ENCODE measurements around the gene RAB1B. TPM values are rescaled to one million over a fixed set of nuclear protein-coding genes. Genes with fewer than 3 reads are reported as not detected.
"Not testable (repeated sequence)": the region's sequence is repeated elsewhere in the genome, so short reads cannot be mapped to it uniquely, and the experiment has no call there.

RAB1B gene
- total and polyA plus RNA-seq, 2 experiments from 2014 or later = 86.7 to 146 TPM

DNA sequence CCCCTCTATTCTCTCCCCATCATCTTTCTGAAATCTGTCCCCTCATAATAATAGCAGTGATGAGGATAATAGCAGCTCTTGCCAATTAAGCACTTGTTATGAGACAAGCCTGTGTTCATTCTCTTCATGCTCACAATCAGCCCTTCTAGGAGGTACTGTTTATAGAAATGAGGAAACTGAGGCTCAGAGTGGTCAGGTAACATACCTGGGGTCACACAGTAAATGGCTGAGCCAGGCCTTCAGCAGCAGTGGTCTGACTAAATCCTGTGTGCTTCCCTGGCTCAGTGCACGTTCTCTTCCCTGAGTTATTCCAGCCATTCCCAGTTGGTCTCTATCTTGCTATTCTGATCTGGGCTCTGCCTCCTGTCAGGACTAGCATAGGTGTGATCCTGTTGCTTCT lies 5.8 kb downstream of the RAB1B start:
- peaks cover 38% of the 10 kb centered on the region for H3K79me2 ChIP-seq (ENCODE audit: insufficient read depth)
- H3K9me2 ChIP-seq (ENCODE audit: insufficient read depth) = no peaks in the 10 kb centered on the region
- no peak for DNase-seq
- H3K36me3 ChIP-seq (ENCODE audit: low read depth) = peaks cover 10% of the 10 kb centered on the region; the same call in 1 of the 2 replicates
- no peaks in the 10 kb centered on the region for H3K27me3 ChIP-seq (replicated peaks; ENCODE audit: insufficient read depth)
- no peak for TF ChIP-seq EZH2 (IDR thresholded peaks at IDR 0.05; ENCODE audit: insufficient read depth, poor library complexity, severe bottlenecking)
- no peak for TF ChIP-seq EZH2phosphoT487 (IDR thresholded peaks at IDR 0.05; ENCODE audit: insufficient read depth, low read depth)
- no peaks in the 10 kb centered on the region for H3K9me3 ChIP-seq (ENCODE audit: low read depth)
- H4K20me1 ChIP-seq (ENCODE audit: insufficient read depth) = 0 out of 2 replicates have a peak, but pooled peaks cover 7% of the 10 kb centered on the region
- H3K27ac ChIP-seq = no peak overlapping the region
- H2AFZ ChIP-seq = no peak overlapping the region
- no peak overlapping the region for H3K4me2 ChIP-seq (ENCODE audit: unreplicated experiment)
- WGBS, 2 experiments (ENCODE audit: low coverage in 1 of 2, low lambda C conversion rate in 2 of 2, missing lambda C conversion rate in 2 of 2) = 42 to 43% methylated on average over 1 of the region's 1 CpG
- no peak overlapping the region for H3K9ac ChIP-seq
- no peak overlapping the region for H3K4me3 ChIP-seq
- in situ Hi-C loops (cut with MboI) = no loop called here
- 0 out of 2 replicates have a peak, but pooled peaks cover 7% of the 10 kb centered on the region for H3K4me1 ChIP-seq (ENCODE audit: insufficient read depth)
- H3F3A ChIP-seq (ENCODE audit: insufficient read depth) = no peaks in the 10 kb centered on the region

DNA sequence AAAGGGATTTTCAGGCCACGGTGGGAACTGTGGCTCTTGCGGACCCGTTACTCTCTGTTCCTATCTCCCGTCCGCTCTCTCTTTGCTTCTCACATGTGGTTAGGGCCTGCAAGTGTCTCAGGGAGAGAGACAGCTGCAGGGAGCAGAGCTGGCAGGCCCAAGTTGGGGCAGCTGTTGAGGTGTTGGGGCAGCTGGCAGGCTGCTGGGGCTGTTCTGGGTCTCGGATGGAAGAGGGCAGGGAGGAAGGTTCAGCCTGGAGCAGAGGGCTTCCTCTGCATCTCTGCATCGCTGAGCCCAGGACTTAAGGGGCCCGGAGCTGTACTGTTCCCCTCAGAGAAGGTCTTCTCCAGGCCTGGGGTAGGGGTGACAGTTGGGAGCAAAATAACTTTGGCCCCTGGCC lies 7.0 kb downstream of the RAB1B start:
- Histone ChIP-seq H3K27ac (no peak overlapping the region), H3K36me3 (ENCODE audit: low read depth) (peaks cover 10% of the 10 kb centered on the region; the same call in 1 of the 2 replicates), H3K27me3 (replicated peaks; ENCODE audit: insufficient read depth) (no peaks in the 10 kb centered on the region), H3K4me1 (ENCODE audit: insufficient read depth) (no peaks in the 10 kb centered on the region), H3K4me2 (ENCODE audit: unreplicated experiment) (no peak overlapping the region), H3K9me3 (ENCODE audit: low read depth) (no peaks in the 10 kb centered on the region), H3K79me2 (ENCODE audit: insufficient read depth) (peaks cover 26% of the 10 kb centered on the region), H2AFZ (no peak overlapping the region), H3K9me2 (ENCODE audit: insufficient read depth) (no peaks in the 10 kb centered on the region), H3K9ac (no peak overlapping the region), H4K20me1 (ENCODE audit: insufficient read depth) (0 out of 2 replicates have a peak, but pooled peaks cover 6% of the 10 kb centered on the region), H3F3A (ENCODE audit: insufficient read depth) (no peaks in the 10 kb centered on the region), H3K4me3 (no peak overlapping the region)
- in situ Hi-C loops (cut with MboI) = no loop called here
- no peak for TF ChIP-seq EZH2phosphoT487 (IDR thresholded peaks at IDR 0.05; ENCODE audit: insufficient read depth, low read depth)
- no peak for TF ChIP-seq EZH2 (IDR thresholded peaks at IDR 0.05; ENCODE audit: insufficient read depth, poor library complexity, severe bottlenecking)
- 98 to 99% methylated on average over 8 of the region's 8 CpGs for WGBS, 2 experiments (ENCODE audit: low coverage in 1 of 2, low lambda C conversion rate in 2 of 2, missing lambda C conversion rate in 2 of 2)
- no peak for DNase-seq

DNA sequence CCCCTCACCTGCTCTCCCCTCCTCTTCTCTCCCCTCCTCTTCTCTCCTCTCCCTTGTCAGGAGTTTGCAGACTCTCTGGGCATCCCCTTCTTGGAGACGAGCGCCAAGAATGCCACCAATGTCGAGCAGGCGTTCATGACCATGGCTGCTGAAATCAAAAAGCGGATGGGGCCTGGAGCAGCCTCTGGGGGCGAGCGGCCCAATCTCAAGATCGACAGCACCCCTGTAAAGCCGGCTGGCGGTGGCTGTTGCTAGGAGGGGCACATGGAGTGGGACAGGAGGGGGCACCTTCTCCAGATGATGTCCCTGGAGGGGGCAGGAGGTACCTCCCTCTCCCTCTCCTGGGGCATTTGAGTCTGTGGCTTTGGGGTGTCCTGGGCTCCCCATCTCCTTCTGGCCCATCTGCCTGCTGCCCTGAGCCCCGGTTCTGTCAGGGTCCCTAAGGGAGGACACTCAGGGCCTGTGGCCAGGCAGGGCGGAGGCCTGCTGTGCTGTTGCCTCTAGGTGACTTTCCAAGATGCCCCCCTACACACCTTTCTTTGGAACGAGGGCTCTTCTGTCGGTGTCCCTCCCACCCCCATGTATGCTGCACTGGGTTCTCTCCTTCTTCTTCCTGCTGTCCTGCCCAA lies 7.7 kb downstream of the RAB1B start:
- no peak overlapping the region for H2AFZ ChIP-seq
- H3K4me2 ChIP-seq (ENCODE audit: unreplicated experiment) = no peak overlapping the region
- H3K27me3 ChIP-seq (replicated peaks; ENCODE audit: insufficient read depth) = no peaks in the 10 kb centered on the region
- TF ChIP-seq EZH2 (IDR thresholded peaks at IDR 0.05; ENCODE audit: insufficient read depth, poor library complexity, severe bottlenecking) (no peak), EZH2phosphoT487 (IDR thresholded peaks at IDR 0.05; ENCODE audit: insufficient read depth, low read depth) (no peak)
- no peak overlapping the region for H3K27ac ChIP-seq
- H3F3A ChIP-seq (ENCODE audit: insufficient read depth) = peaks cover 4% of the 10 kb centered on the region
- H3K9ac ChIP-seq = no peak overlapping the region
- H3K36me3 ChIP-seq (ENCODE audit: low read depth) = peaks cover 10% of the 10 kb centered on the region; the same call in 1 of the 2 replicates
- H3K9me2 ChIP-seq (ENCODE audit: insufficient read depth) = no peaks in the 10 kb centered on the region
- H4K20me1 ChIP-seq (ENCODE audit: insufficient read depth) = no peaks in the 10 kb centered on the region
- DNase-seq = no peak
- H3K79me2 ChIP-seq (ENCODE audit: insufficient read depth) = peaks cover 19% of the 10 kb centered on the region
- 94 to 95% methylated on average over 14 of the region's 14 CpGs for WGBS, 2 experiments (ENCODE audit: low coverage in 1 of 2, low lambda C conversion rate in 2 of 2, missing lambda C conversion rate in 2 of 2)
- H3K4me1 ChIP-seq (ENCODE audit: insufficient read depth) = no peaks in the 10 kb centered on the region
- no peaks in the 10 kb centered on the region for H3K9me3 ChIP-seq (ENCODE audit: low read depth)
- no peak overlapping the region for H3K4me3 ChIP-seq
- in situ Hi-C loops (cut with MboI) = no loop called here

DNA sequence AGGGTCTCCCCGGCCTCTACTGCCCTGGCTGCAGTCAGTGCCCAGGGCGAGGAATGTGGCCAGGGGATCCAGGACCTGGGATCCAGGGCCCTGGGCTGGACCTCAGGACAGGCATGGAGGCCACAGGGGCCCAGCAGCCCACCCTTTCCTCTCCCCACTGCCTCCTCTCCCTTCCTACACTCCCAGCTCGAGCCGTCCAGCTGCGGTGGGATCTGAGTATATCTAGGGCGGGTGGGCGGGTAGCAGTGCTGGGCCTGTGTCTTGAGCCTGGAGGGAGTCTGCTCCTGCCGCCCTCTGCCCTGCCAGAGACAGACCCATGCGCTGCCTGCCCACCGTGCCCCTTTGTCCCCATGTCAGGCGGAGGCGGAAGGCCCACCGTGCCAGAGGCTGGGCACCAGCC lies 8.2 kb downstream of the RAB1B start:
- H3K79me2 ChIP-seq (ENCODE audit: insufficient read depth) = peaks cover 14% of the 10 kb centered on the region
- in situ Hi-C loops (cut with MboI); H3K9me2 ChIP-seq (ENCODE audit: insufficient read depth); DNase-seq; H3K27me3 ChIP-seq (replicated peaks; ENCODE audit: insufficient read depth); H3K27ac ChIP-seq; H3K4me2 ChIP-seq (ENCODE audit: unreplicated experiment); H3K4me3 ChIP-seq; H3K9ac ChIP-seq; H3K36me3 ChIP-seq (ENCODE audit: low read depth); H3F3A ChIP-seq (ENCODE audit: insufficient read depth); H4K20me1 ChIP-seq (ENCODE audit: insufficient read depth); H2AFZ ChIP-seq; H3K9me3 ChIP-seq (ENCODE audit: low read depth); H3K4me1 ChIP-seq (ENCODE audit: insufficient read depth): not testable (repeated sequence)
- WGBS, 2 experiments (ENCODE audit: low coverage in 1 of 2, low lambda C conversion rate in 2 of 2, missing lambda C conversion rate in 2 of 2) = 65 to 68% methylated on average over 10 to 13 of the region's 13 CpGs

DNA sequence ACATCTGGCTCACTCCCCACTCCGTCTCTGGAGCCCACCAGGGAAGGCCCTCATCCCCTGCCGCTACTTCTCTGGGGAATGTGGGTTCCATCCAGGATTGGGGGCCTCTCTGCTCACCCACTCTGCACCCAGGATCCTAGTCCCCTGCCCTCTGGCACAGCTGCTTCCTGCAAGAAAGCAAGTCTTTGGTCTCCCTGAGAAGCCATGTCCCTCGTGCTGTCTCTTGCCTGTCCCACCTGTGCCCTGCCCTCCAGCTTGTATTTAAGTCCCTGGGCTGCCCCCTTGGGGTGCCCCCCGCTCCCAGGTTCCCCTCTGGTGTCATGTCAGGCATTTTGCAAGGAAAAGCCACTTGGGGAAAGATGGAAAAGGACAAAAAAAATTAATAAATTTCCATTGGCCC lies 8.6 kb downstream of the RAB1B start:
- H3K9ac ChIP-seq; H3K4me2 ChIP-seq (ENCODE audit: unreplicated experiment); H3K27me3 ChIP-seq (replicated peaks; ENCODE audit: insufficient read depth); DNase-seq; H2AFZ ChIP-seq; H3K9me3 ChIP-seq (ENCODE audit: low read depth); in situ Hi-C loops (cut with MboI); H3K36me3 ChIP-seq (ENCODE audit: low read depth); H4K20me1 ChIP-seq (ENCODE audit: insufficient read depth); H3K4me1 ChIP-seq (ENCODE audit: insufficient read depth); H3K27ac ChIP-seq; H3K79me2 ChIP-seq (ENCODE audit: insufficient read depth); H3K9me2 ChIP-seq (ENCODE audit: insufficient read depth); H3K4me3 ChIP-seq: not testable (repeated sequence)
- WGBS, 2 experiments (ENCODE audit: low coverage in 1 of 2, low lambda C conversion rate in 2 of 2, missing lambda C conversion rate in 2 of 2) = 66 to 72% methylated on average over 4 of the region's 4 CpGs
- H3F3A ChIP-seq (ENCODE audit: insufficient read depth) = peaks cover 14% of the 10 kb centered on the region

All from GM23248 (cell line).